ENCODE data around the gene UTF1. TPM values are rescaled to one million over a fixed set of nuclear protein-coding genes. Genes with fewer than 3 reads are reported as not detected.

Gene UTF1
- total RNA-seq, 2 experiments from 2014 or later: not detected

- intact Hi-C loops (cut with micrococcal nuclease): no loop called here
Observed at GRCh38 chr10:133187906-133188681, 41.9 kb upstream of the UTF1 start.

DNA sequence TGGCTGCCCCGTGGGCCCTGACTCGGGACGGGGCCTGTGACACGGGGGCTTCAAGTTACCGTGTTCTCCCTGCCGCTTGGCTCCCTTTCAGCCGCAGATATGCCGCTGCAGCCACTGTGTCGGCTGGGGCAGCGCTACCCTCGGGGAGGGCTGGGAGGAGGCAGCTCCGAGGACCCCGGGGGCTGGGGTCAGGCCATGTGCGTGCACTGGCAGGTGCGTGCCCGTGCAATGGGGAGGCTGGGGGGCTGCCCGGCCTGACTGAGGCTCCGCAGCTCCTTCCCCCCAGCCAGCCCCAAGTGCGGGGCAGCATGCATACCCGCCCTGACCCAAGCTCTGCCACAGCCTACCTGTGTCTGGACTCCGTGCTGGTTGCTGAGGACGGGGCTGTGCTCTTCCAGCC is 40.8 kb upstream of the UTF1 start:
- Mint-ChIP-seq H3K9me3 (peaks cover 2% of the 10 kb centered on the region), H3K27ac (no peak overlapping the region), H3K4me1 (ENCODE audit: low read depth) (no peaks in the 10 kb centered on the region), H3K4me3 (no peak overlapping the region), H3K36me3 (ENCODE audit: low read depth) (no peaks in the 10 kb centered on the region), H3K27me3 (ENCODE audit: low read depth) (no peaks in the 10 kb centered on the region)
- DNase-seq: no peak
- CTCF ChIA-PET: no interaction called here
- intact Hi-C loops (cut with micrococcal nuclease): no loop called here

More at GRCh38 chr10:133187906-133188681, 41.9 kb upstream of the UTF1 start:
- Mint-ChIP-seq H3K36me3 (ENCODE audit: low read depth) (no peaks in the 10 kb centered on the region), H3K27ac (no peak overlapping the region), H3K27me3 (ENCODE audit: low read depth) (no peaks in the 10 kb centered on the region), H3K9me3 (no peaks in the 10 kb centered on the region), H3K4me1 (ENCODE audit: low read depth) (no peaks in the 10 kb centered on the region), H3K4me3 (no peak overlapping the region)
- CTCF ChIA-PET: no interaction called here
- no peak for DNase-seq

GRCh38 chr10:133189726-133190125 is 40.3 kb upstream of the UTF1 start:
- intact Hi-C loops (cut with micrococcal nuclease): no loop called here
- no peaks in the 10 kb centered on the region for H3K4me1 Mint-ChIP-seq (ENCODE audit: low read depth)
- no peaks in the 10 kb centered on the region for H3K36me3 Mint-ChIP-seq (ENCODE audit: low read depth)
- no peak for DNase-seq
- no peaks in the 10 kb centered on the region for H3K27me3 Mint-ChIP-seq (ENCODE audit: low read depth)
- no peak overlapping the region for H3K27ac Mint-ChIP-seq
- no peak overlapping the region for H3K4me3 Mint-ChIP-seq
- CTCF ChIA-PET: no interaction called here
- H3K9me3 Mint-ChIP-seq: peaks cover 5% of the 10 kb centered on the region

- no peak for DNase-seq
- CTCF ChIA-PET: no interaction called here
- H3K4me1 Mint-ChIP-seq (ENCODE audit: low read depth): no peaks in the 10 kb centered on the region
- no peaks in the 10 kb centered on the region for H3K27me3 Mint-ChIP-seq (ENCODE audit: low read depth)
- H3K27ac Mint-ChIP-seq: no peak overlapping the region
- H3K9me3 Mint-ChIP-seq: peaks cover 5% of the 10 kb centered on the region
- intact Hi-C loops (cut with micrococcal nuclease): no loop called here
- no peaks in the 10 kb centered on the region for H3K36me3 Mint-ChIP-seq (ENCODE audit: low read depth)
- no peak overlapping the region for H3K4me3 Mint-ChIP-seq
Observed at GRCh38 chr10:133190225-133190624, 39.8 kb upstream of the UTF1 start.

DNA sequence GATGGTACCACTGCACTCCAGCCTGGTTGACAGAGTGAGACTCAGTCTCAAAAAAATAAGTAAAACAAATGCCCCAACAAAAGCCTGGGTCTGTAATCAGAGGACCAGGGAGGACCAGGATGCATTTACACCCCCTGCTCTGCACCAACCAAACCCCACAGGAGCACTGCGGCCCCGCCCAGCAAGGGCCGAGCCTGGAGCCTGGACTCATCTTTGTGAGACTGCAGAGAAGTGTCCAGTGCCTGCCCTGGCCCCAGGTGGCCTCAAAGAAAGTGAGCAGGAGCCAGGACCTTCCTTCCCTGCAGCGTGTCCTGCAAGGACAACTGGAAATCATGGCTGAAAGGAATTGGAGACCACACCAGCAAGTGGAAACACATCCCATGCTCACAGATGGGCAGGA is 38.4 kb upstream of the UTF1 start:
- Mint-ChIP-seq H3K27me3 (ENCODE audit: low read depth) (no peaks in the 10 kb centered on the region), H3K27ac (no peak overlapping the region), H3K4me1 (ENCODE audit: low read depth) (no peaks in the 10 kb centered on the region), H3K4me3 (no peak overlapping the region), H3K36me3 (ENCODE audit: low read depth) (no peaks in the 10 kb centered on the region), H3K9me3 (peaks cover 5% of the 10 kb centered on the region)
- CTCF ChIA-PET: no interaction called here
- intact Hi-C loops (cut with micrococcal nuclease): no loop called here
- no peak for DNase-seq

GRCh38 chr10:133194151-133194550 is 35.9 kb upstream of the UTF1 start:
- Mint-ChIP-seq H3K27ac (no peak overlapping the region), H3K9me3 (peaks cover 5% of the 10 kb centered on the region), H3K27me3 (ENCODE audit: low read depth) (no peaks in the 10 kb centered on the region), H3K36me3 (ENCODE audit: low read depth) (no peaks in the 10 kb centered on the region), H3K4me3 (no peak overlapping the region), H3K4me1 (ENCODE audit: low read depth) (no peaks in the 10 kb centered on the region)
- intact Hi-C loops (cut with micrococcal nuclease): no loop called here
- CTCF ChIA-PET: no interaction called here
- DNase-seq: no peak

GRCh38 chr10:133195096-133195495 is 34.9 kb upstream of the UTF1 start:
- DNase-seq: no peak
- H3K27me3 Mint-ChIP-seq (ENCODE audit: low read depth): no peaks in the 10 kb centered on the region
- H3K36me3 Mint-ChIP-seq (ENCODE audit: low read depth): no peaks in the 10 kb centered on the region
- CTCF ChIA-PET: no interaction called here
- H3K4me1 Mint-ChIP-seq (ENCODE audit: low read depth): no peaks in the 10 kb centered on the region
- intact Hi-C loops (cut with micrococcal nuclease): no loop called here
- H3K27ac Mint-ChIP-seq: no peak overlapping the region
- peaks cover 5% of the 10 kb centered on the region for H3K9me3 Mint-ChIP-seq
- no peak overlapping the region for H3K4me3 Mint-ChIP-seq

GRCh38 chr10:133195611-133196010 is 34.4 kb upstream of the UTF1 start:
- Mint-ChIP-seq H3K9me3 (peaks cover 5% of the 10 kb centered on the region), H3K4me3 (no peak overlapping the region), H3K27ac (no peak overlapping the region), H3K36me3 (ENCODE audit: low read depth) (no peaks in the 10 kb centered on the region), H3K27me3 (ENCODE audit: low read depth) (no peaks in the 10 kb centered on the region), H3K4me1 (ENCODE audit: low read depth) (no peaks in the 10 kb centered on the region)
- no peak for DNase-seq
- CTCF ChIA-PET: no interaction called here
- intact Hi-C loops (cut with micrococcal nuclease): no loop called here

DNA sequence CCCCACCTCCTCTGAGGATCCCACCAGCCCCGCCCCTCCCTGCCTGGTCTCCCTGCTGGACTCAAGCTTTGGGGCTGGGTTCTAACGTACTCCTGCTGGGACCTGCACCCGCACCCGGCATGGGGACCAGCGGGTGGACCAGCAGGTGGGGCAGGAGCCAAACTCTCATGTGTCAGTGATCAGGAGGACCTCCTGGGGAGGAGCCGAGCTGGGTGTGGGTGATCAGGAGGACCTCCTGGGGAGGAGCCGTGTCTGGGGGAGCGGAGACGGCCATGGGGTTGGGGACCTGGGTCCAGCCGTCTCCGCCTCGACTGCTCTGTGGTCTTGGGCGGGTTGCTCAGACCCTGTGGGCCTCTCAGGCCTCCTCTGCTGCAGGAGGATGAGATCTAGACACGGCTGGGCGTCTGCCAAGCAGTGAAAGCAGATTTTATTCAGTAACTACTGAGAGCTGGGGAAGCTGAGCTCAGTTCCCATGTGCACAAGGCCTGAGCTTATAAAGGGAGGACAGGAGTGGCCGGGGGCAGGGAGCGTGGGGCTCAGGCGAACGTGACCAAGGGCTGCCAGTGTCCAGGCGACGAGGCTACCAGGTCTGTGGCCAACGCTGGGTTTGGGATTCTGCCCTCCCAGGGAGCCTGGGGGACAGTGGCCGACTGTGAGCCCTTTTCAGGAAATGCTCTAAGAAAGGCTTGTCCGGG is 33.6 kb upstream of the UTF1 start:
- Mint-ChIP-seq H3K27ac (no peak overlapping the region), H3K9me3 (peaks cover 5% of the 10 kb centered on the region)
- no peak for DNase-seq

DNA sequence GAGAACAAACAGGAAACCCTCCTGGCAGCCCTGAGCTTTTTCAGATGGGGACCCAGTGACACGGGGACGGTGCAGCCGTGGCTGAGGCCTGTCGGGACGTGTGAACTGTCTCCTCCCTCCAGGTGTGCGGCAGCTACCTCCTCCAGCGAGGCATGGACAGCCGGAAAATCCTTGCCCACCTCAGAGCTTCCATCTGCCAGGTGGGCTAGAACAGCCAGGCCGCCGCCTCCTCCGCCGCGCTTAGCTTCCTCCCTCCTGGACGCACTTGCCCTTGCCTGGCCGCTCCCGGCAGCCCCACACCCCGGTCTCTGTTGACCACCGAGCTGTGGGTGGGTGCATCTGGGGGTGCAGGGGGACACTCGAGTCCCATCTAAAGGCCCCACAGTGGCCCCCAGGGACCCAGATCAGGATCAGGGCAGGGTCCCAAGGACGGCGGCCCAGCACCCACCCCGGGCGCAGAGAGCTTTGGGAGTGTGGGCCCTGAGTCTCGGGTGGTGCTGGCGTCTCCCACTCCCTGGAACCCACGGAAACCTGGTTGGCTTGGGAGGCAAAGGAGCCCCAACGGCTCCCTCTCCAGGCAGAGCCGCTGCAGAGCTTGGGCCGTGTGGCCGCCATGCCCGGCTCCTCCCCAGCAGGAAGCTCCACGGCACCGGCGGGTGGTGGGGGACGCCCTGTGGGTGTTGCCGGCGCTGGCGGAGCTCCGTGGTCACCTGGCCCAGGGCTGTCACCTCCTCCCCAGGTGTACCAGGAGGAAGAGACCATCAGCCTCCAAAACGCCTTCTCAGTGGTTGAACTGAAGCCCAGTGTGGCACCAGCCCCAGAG is 32.9 kb upstream of the UTF1 start:
- Mint-ChIP-seq H3K4me1 (ENCODE audit: low read depth) (no peaks in the 10 kb centered on the region), H3K27ac (no peak overlapping the region)
- CTCF ChIA-PET: no interaction called here

More for the DNA sequence above, 33.6 kb upstream of the UTF1 start:
- no peaks in the 10 kb centered on the region for H3K36me3 Mint-ChIP-seq (ENCODE audit: low read depth)
- CTCF ChIA-PET: no interaction called here
- no peak overlapping the region for H3K4me3 Mint-ChIP-seq
- intact Hi-C loops (cut with micrococcal nuclease): no loop called here
- no peaks in the 10 kb centered on the region for H3K27me3 Mint-ChIP-seq (ENCODE audit: low read depth)
- no peaks in the 10 kb centered on the region for H3K4me1 Mint-ChIP-seq (ENCODE audit: low read depth)

DNA sequence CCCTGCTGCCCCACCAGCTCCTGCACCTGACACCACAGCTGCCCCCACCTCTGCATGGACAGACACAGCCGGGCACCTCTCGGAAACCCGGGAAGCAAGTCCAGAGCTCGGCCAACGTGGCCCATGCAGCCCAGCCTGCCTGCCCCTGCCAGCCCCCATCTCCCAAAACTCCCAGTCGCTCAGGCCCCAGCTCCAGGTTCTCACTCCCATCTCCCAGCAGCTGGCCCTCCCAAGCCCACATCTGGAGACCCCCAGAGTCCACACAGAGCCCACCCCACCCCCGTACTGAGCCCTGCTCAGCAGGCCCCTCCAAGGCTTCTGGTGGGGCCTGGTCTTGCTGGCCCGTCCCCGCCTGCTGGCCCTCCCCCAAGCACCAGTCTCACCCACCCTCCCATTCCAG is 32.2 kb upstream of the UTF1 start:
- Mint-ChIP-seq H3K36me3 (ENCODE audit: low read depth) (no peaks in the 10 kb centered on the region), H3K4me1 (ENCODE audit: low read depth) (no peaks in the 10 kb centered on the region)
- CTCF ChIA-PET: no interaction called here

More for the DNA sequence above, 32.9 kb upstream of the UTF1 start:
- no peak for DNase-seq
- Mint-ChIP-seq H3K9me3 (peaks cover 5% of the 10 kb centered on the region), H3K4me3 (no peak overlapping the region), H3K27me3 (ENCODE audit: low read depth) (no peaks in the 10 kb centered on the region), H3K36me3 (ENCODE audit: low read depth) (no peaks in the 10 kb centered on the region)
- intact Hi-C loops (cut with micrococcal nuclease): no loop called here

GRCh38 chr10:133198206-133198605 is 31.8 kb upstream of the UTF1 start:
- H3K27me3 Mint-ChIP-seq (ENCODE audit: low read depth): no peaks in the 10 kb centered on the region
- H3K36me3 Mint-ChIP-seq (ENCODE audit: low read depth): no peaks in the 10 kb centered on the region
- CTCF ChIA-PET: no interaction called here
- no peaks in the 10 kb centered on the region for H3K4me1 Mint-ChIP-seq (ENCODE audit: low read depth)
- no peak overlapping the region for H3K27ac Mint-ChIP-seq
- no peak overlapping the region for H3K4me3 Mint-ChIP-seq
- peaks cover 5% of the 10 kb centered on the region for H3K9me3 Mint-ChIP-seq
- no peak for DNase-seq
- intact Hi-C loops (cut with micrococcal nuclease): no loop called here

More for the DNA sequence above, 32.2 kb upstream of the UTF1 start:
- H3K27me3 Mint-ChIP-seq (ENCODE audit: low read depth): no peaks in the 10 kb centered on the region
- H3K27ac Mint-ChIP-seq: no peak overlapping the region
- intact Hi-C loops (cut with micrococcal nuclease): no loop called here
- no peak overlapping the region for H3K4me3 Mint-ChIP-seq
- no peak for DNase-seq
- peaks cover 5% of the 10 kb centered on the region for H3K9me3 Mint-ChIP-seq

Measured in activated naive CD4-positive, alpha-beta T cell treated with anti-CD3 and anti-CD28 coated beads for 36 hours (primary cell).